HG03575 (cell line): ENCODE results near the gene C1orf116.

Experiments used
- ATAC-seq: cut with Tn5 transposase; IDR thresholded peaks from one replicate; pipeline ENCODE4 v1.9.1; 2021; ENCODE audit not compliant: unreplicated experiment, insufficient number of reproducible peaks, low FRiP score; ENCODE audit errors: extremely low read depth

C1orf116 gene

GRCh38 chr1:206974140-206974539 is 58.4 kb downstream of the C1orf116 start:
- no peak for ATAC-seq

- no peak for ATAC-seq
Measured at GRCh38 chr1:206972728-206973127, 59.8 kb downstream of the C1orf116 start.

- no peak for ATAC-seq
Measured at GRCh38 chr1:206971029-206971655, 61.4 kb downstream of the C1orf116 start.

- ATAC-seq = no peak
Measured at GRCh38 chr1:206970446-206970845, 62.1 kb downstream of the C1orf116 start, which contains the start of gene FCAMR. Gene FCAMR, minus strand, starts transcription at chr1:206970460. Its CDS starts 335 bp downstream, at chr1:206970125.

- no peak for ATAC-seq
Measured at GRCh38 chr1:206969090-206969489, 63.5 kb downstream of the C1orf116 start.
